ENCODE results near the gene RFX1.
"Not testable (repeated sequence)": the region's sequence is repeated elsewhere in the genome, so short reads cannot be mapped to it uniquely, and the experiment has no call there.

Gene RFX1

GRCh38 chr19:14023404-14024235 is 17.5 kb upstream of the RFX1 start:
- no peaks in the 10 kb centered on the region for H3K36me3 ChIP-seq (ENCODE audit: insufficient read depth, low read length)
- H3K4me1 ChIP-seq (ENCODE audit: insufficient read depth, low read length) = no peaks in the 10 kb centered on the region
- no peaks in the 10 kb centered on the region for H3K27me3 ChIP-seq (ENCODE audit: control insufficient read depth in 1 of 2, insufficient read depth in 2 of 2, low read length in 2 of 2)
- no peak overlapping the region for H3K27ac ChIP-seq (ENCODE audit: low read depth, low read length)
- no peak overlapping the region for H3K4me3 ChIP-seq (ENCODE audit: low read depth in 1 of 2, low read length in 2 of 2)
- no peaks in the 10 kb centered on the region for H3K9me3 ChIP-seq (ENCODE audit: low read length)
- no peak overlapping the region for H3K9ac ChIP-seq (ENCODE audit: low read length)

DNA sequence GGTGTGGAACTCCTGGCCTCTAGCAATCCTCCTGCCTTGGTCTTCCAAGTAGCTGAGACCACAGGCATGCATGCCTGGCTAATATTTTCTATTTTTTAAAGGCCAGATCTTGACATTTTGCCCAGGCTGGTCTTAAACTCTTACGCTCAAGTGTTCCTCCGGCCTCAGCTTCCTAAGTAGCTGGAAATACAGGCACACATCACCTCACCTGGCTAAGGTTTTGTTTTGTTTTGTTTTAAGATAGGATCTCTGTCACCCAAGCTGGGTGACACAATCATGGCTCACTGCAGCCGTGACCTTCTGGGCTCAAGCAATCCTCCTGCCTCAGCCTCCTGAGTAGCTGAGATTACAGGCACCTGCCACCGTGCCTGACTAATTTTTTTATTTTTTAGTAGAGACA is 16.3 kb upstream of the RFX1 start:
- Histone ChIP-seq H3K4me3 (ENCODE audit: low read depth in 1 of 2, low read length in 2 of 2) (no peak overlapping the region), H3K4me1 (ENCODE audit: insufficient read depth, low read length) (no peaks in the 10 kb centered on the region), H3K9ac (ENCODE audit: low read length) (no peak overlapping the region), H3K9me3 (ENCODE audit: low read length) (no peaks in the 10 kb centered on the region), H3K36me3 (ENCODE audit: insufficient read depth, low read length) (no peaks in the 10 kb centered on the region), H3K27ac (ENCODE audit: low read depth, low read length) (no peak overlapping the region), H3K27me3 (ENCODE audit: control insufficient read depth in 1 of 2, insufficient read depth in 2 of 2, low read length in 2 of 2) (no peaks in the 10 kb centered on the region)

DNA sequence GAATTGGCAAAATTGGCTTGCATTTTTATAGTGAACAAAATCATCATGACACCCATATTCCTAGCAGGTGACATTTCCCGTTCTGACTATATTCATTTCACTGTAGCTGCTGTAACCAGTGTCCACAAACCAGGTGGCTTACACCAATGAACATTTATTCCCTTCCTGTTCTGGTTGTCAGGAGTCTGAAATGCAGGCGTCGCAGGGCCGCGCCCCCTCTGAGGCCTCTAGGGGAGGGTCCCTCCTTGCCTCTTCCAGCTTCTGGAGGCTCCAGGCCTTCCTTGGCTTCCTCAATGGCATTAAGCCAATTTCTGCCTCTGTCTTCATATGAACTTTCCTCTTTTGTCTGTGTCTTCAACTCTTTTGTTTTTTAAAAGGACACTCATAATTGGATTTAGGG is 15.4 kb upstream of the RFX1 start:
- no peak overlapping the region for H3K27ac ChIP-seq (ENCODE audit: low read depth, low read length)
- H3K4me3 ChIP-seq (ENCODE audit: low read depth in 1 of 2, low read length in 2 of 2) = no peak overlapping the region
- no peak overlapping the region for H3K9ac ChIP-seq (ENCODE audit: low read length)
- H3K4me1 ChIP-seq (ENCODE audit: insufficient read depth, low read length) = no peaks in the 10 kb centered on the region
- no peaks in the 10 kb centered on the region for H3K36me3 ChIP-seq (ENCODE audit: insufficient read depth, low read length)
- no peaks in the 10 kb centered on the region for H3K27me3 ChIP-seq (ENCODE audit: control insufficient read depth in 1 of 2, insufficient read depth in 2 of 2, low read length in 2 of 2)
- no peaks in the 10 kb centered on the region for H3K9me3 ChIP-seq (ENCODE audit: low read length)

- H3K27ac ChIP-seq (ENCODE audit: low read depth, low read length); H3K36me3 ChIP-seq (ENCODE audit: insufficient read depth, low read length); H3K4me1 ChIP-seq (ENCODE audit: insufficient read depth, low read length); H3K4me3 ChIP-seq (ENCODE audit: low read depth in 1 of 2, low read length in 2 of 2); H3K27me3 ChIP-seq (ENCODE audit: control insufficient read depth in 1 of 2, insufficient read depth in 2 of 2, low read length in 2 of 2); H3K9ac ChIP-seq (ENCODE audit: low read length); H3K9me3 ChIP-seq (ENCODE audit: low read length): not testable (repeated sequence)
Observed at GRCh38 chr19:14019739-14020138, 13.6 kb upstream of the RFX1 start.

GRCh38 chr19:14019100-14019499 is 13.0 kb upstream of the RFX1 start:
- no peak overlapping the region for H3K27ac ChIP-seq (ENCODE audit: low read depth, low read length)
- no peak overlapping the region for H3K9ac ChIP-seq (ENCODE audit: low read length)
- no peaks in the 10 kb centered on the region for H3K9me3 ChIP-seq (ENCODE audit: low read length)
- H3K27me3 ChIP-seq (ENCODE audit: control insufficient read depth in 1 of 2, insufficient read depth in 2 of 2, low read length in 2 of 2) = no peaks in the 10 kb centered on the region
- no peaks in the 10 kb centered on the region for H3K4me1 ChIP-seq (ENCODE audit: insufficient read depth, low read length)
- no peak overlapping the region for H3K4me3 ChIP-seq (ENCODE audit: low read depth in 1 of 2, low read length in 2 of 2)
- no peaks in the 10 kb centered on the region for H3K36me3 ChIP-seq (ENCODE audit: insufficient read depth, low read length)

DNA sequence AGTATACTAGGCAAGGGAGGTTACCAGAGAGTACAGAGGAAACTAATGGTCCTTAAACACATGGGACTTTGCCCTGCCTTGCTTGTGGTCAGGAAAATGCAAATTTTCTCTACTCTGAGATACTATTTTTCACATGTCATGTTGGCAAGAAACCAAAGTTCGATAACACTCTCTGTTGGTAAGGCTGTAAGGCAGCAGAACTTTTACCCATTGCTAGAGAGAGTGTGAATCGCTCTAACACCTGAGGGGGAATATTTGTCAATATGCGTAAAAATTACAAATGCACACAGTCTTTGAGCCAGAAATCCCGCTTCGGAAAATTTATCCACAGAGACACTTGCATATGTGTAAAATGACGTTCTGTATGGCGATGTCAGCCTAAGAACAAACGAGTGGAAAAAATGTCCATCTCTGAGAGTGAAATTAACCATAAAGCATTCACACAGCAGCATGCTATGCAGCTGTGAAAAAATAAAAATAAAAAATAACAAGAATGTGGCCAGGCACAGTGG is 9.5 kb upstream of the RFX1 start:
- Histone ChIP-seq H3K4me1 (ENCODE audit: insufficient read depth, low read length) (no peaks in the 10 kb centered on the region), H3K4me3 (ENCODE audit: low read depth in 1 of 2, low read length in 2 of 2) (no peak overlapping the region)

GRCh38 chr19:14012378-14012915 is 6.3 kb upstream of the RFX1 start:
- Histone ChIP-seq H3K27ac (ENCODE audit: low read depth, low read length) (no peak overlapping the region), H3K9ac (ENCODE audit: low read length) (no peak overlapping the region), H3K36me3 (ENCODE audit: insufficient read depth, low read length) (no peaks in the 10 kb centered on the region), H3K4me3 (ENCODE audit: low read depth in 1 of 2, low read length in 2 of 2) (no peak overlapping the region), H3K27me3 (ENCODE audit: control insufficient read depth in 1 of 2, insufficient read depth in 2 of 2, low read length in 2 of 2) (no peaks in the 10 kb centered on the region), H3K9me3 (ENCODE audit: low read length) (no peaks in the 10 kb centered on the region), H3K4me1 (ENCODE audit: insufficient read depth, low read length) (no peaks in the 10 kb centered on the region)

More for the DNA sequence above, 9.5 kb upstream of the RFX1 start:
- H3K36me3 ChIP-seq (ENCODE audit: insufficient read depth, low read length) = no peaks in the 10 kb centered on the region
- H3K9ac ChIP-seq (ENCODE audit: low read length) = no peak overlapping the region
- H3K9me3 ChIP-seq (ENCODE audit: low read length) = no peaks in the 10 kb centered on the region
- H3K27me3 ChIP-seq (ENCODE audit: control insufficient read depth in 1 of 2, insufficient read depth in 2 of 2, low read length in 2 of 2) = no peaks in the 10 kb centered on the region
- H3K27ac ChIP-seq (ENCODE audit: low read depth, low read length) = no peak overlapping the region

DNA sequence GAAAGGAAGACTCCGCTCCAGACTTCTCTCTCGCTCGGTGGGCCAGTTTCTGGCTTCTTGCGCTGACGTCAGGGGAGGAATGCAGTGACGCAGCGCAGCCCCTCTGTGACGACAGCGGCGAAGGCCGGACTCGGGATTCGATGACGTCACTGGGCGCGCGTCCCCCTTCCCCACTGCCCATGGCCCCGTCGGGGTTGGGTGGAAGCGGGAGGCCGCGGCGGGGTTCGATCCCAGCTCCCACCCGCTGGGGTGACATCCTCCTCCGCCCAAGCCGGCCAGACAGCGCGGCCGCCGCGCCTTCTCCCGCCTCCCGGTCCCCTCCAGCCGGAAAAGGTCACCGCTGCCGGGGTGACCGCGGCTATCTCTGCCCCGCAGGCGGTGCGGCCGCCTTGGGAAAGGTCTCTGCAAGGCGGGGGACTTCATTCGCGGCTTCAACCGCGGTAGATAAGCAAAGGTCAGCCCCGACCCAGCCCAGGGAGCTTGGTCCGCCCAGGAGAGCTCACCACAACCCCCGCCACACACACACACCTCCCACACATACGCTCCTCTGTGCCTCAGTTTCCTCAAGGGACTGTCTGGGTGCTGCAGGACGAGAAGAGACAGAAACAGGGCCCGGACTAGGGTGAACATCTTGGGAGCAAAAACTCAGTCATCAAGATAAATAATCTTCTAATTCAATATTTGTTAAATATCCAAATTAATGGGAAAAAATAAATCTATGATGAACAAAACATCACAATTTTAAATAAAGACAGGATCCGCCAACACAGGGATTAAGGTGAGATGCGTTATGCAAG is 844 bp upstream of the RFX1 start:
- Histone ChIP-seq H3K27ac (ENCODE audit: low read depth, low read length) (peak overlapping the region; percentile 94), H3K9me3 (ENCODE audit: low read length) (no peaks in the 10 kb centered on the region), H3K36me3 (ENCODE audit: insufficient read depth, low read length) (no peaks in the 10 kb centered on the region), H3K9ac (ENCODE audit: low read length) (peak overlapping the region; percentile 84), H3K4me1 (ENCODE audit: insufficient read depth, low read length) (peaks cover 26% of the 10 kb centered on the region), H3K27me3 (ENCODE audit: control insufficient read depth in 1 of 2, insufficient read depth in 2 of 2, low read length in 2 of 2) (no peaks in the 10 kb centered on the region), H3K4me3 (ENCODE audit: low read depth in 1 of 2, low read length in 2 of 2) (peak overlapping the region; percentile 79 to 90)

DNA sequence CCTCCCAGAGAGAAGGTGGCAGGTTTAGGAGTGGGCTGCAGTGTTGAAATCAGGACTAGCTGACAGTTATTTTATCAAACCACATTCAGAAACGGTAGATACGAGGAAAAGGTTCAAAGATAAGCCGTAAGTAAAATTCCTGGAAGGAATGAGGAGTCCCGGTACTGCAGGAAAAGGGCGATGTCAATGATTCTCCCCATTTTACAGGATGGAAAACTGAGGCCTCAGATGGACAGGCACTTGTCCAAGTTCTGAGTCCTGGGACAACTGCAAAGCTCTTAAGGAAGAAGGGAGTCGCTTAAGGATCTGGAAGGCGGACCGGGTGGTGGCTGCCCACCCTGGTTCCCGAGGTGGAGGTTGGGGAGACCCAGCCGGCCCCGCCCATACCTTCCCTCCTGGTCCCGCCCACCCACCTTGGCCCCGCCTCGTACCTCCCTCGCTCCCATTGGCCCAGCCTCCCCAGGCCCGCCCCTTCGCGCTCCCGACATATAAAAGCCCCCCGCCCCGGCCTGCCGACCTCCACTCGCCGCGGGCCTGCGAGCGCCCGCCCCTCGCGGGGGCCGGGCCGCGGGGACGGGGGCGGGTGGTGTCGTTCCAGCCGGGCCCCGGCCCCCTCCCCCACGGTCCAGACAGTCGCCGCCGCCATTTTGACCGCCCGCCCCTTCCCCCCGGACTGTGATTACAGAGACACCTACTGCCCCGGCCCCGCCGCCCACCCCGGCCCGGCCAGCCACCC is 603 bp downstream of the RFX1 start:
- no peaks in the 10 kb centered on the region for H3K27me3 ChIP-seq (ENCODE audit: control insufficient read depth in 1 of 2, insufficient read depth in 2 of 2, low read length in 2 of 2)
- no peaks in the 10 kb centered on the region for H3K36me3 ChIP-seq (ENCODE audit: insufficient read depth, low read length)
- no peaks in the 10 kb centered on the region for H3K9me3 ChIP-seq (ENCODE audit: low read length)
- H3K9ac ChIP-seq (ENCODE audit: low read length) = peak overlapping the region; percentile 2
- peak overlapping the region in 1 of 2 donors; percentile 94 for H3K4me3 ChIP-seq (ENCODE audit: low read depth in 1 of 2, low read length in 2 of 2)
- H3K27ac ChIP-seq (ENCODE audit: low read depth, low read length) = peak overlapping the region; percentile 95
- H3K4me1 ChIP-seq (ENCODE audit: insufficient read depth, low read length) = peaks cover 26% of the 10 kb centered on the region

DNA sequence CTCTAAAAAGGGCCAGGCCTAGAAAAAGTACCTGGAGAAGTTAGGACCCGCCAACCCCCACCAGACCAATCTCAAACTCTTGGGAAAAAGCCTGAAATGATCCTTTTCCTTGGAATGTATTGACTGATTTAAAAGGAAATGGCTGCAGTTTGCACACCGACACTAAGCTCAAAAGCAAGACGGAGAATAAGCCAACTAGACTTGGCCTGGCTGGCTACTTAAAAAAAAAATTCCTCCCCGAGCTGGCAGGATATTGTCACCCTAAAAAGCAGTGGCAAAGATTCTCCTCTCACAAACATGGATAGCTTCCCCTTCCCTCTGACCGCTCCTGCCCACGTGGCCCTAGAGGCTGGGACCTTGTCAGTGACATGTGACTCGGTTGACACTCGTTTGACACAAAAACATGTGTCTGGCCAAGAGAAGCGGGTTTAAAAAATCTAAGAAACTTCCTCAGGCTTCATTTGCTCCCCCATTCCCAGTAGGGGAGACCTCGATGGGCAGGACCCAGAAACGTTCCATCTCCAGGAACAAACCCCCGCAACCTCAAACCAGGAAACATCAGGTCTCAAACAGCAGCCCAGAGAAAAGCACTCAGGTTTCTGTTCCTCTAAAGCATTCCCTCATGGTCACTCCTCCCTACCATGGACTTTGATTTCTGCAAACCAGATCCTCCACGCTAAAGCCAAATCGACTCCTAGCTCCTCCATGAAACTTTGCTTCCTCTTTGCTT is 1.3 kb downstream of the RFX1 start:
- H3K27ac ChIP-seq (ENCODE audit: low read depth, low read length) = peak overlapping the region; percentile 95
- no peaks in the 10 kb centered on the region for H3K9me3 ChIP-seq (ENCODE audit: low read length)
- H3K4me3 ChIP-seq (ENCODE audit: low read depth in 1 of 2, low read length in 2 of 2) = no peak overlapping the region
- peak overlapping the region; percentile 2 for H3K9ac ChIP-seq (ENCODE audit: low read length)
- H3K27me3 ChIP-seq (ENCODE audit: control insufficient read depth in 1 of 2, insufficient read depth in 2 of 2, low read length in 2 of 2) = no peaks in the 10 kb centered on the region
- H3K36me3 ChIP-seq (ENCODE audit: insufficient read depth, low read length) = no peaks in the 10 kb centered on the region
- H3K4me1 ChIP-seq (ENCODE audit: insufficient read depth, low read length) = peaks cover 26% of the 10 kb centered on the region

All from muscle layer of colon (tissue), 2 donors.